HEK293 (cell line): ENCODE data around the gene SETD1B.

Experiments used
- BCL11B ChIP-seq: fragments of 450-650 bp; formaldehyde crosslinking; IDR thresholded peaks from 2 replicates; pipeline ENCODE4 v1.5.1; 2016; ENCODE audit warnings: low read depth, missing biosample characterization, missing genetic modification characterization
- EGR2 ChIP-seq: fragments of 450-650 bp; formaldehyde crosslinking; IDR thresholded peaks from 2 replicates; pipeline ENCODE4 v1.5.1; 2016; ENCODE audit warnings: low read depth, missing biosample characterization, missing genetic modification characterization
- OSR2 ChIP-seq: fragments of 450-650 bp; formaldehyde crosslinking; IDR thresholded peaks from 2 replicates; pipeline ENCODE4 v1.5.1; 2016; ENCODE audit warnings: missing biosample characterization, missing genetic modification characterization
- PATZ1 ChIP-seq: fragments of 450-650 bp; formaldehyde crosslinking; IDR thresholded peaks from 2 replicates; pipeline ENCODE4 v1.5.1; 2016; ENCODE audit warnings: missing biosample characterization, missing genetic modification characterization
- PRDM1 ChIP-seq: fragments of 450-650 bp; formaldehyde crosslinking; IDR thresholded peaks from 2 replicates; pipeline ENCODE4; 2016; ENCODE audit warnings: missing biosample characterization, missing genetic modification characterization
- REPIN1 ChIP-seq: fragments of 450-650 bp; formaldehyde crosslinking; IDR thresholded peaks from 2 replicates; pipeline ENCODE4 v1.5.1; 2017; ENCODE audit warnings: missing biosample characterization, missing genetic modification characterization, low read depth
- TSHZ1 ChIP-seq: fragments of 450-650 bp; formaldehyde crosslinking; IDR thresholded peaks from 2 replicates; pipeline ENCODE4 v1.5.1; 2016; ENCODE audit warnings: missing biosample characterization, missing genetic modification characterization, borderline replicate concordance
- YY1 ChIP-seq: fragments of 450-650 bp; formaldehyde crosslinking; IDR thresholded peaks from 2 replicates; pipeline ENCODE4 v1.5.1; 2018; ENCODE audit warnings: missing biosample characterization, missing genetic modification characterization
- YY2 ChIP-seq: fragments of 450-650 bp; formaldehyde crosslinking; IDR thresholded peaks from 2 replicates; pipeline ENCODE4 v1.5.1; 2016; ENCODE audit warnings: missing biosample characterization, missing genetic modification characterization
- ZBTB20 ChIP-seq: fragments of 450-650 bp; formaldehyde crosslinking; IDR thresholded peaks from 2 replicates; pipeline ENCODE4 v1.5.1; 2016; ENCODE audit warnings: missing biosample characterization, missing genetic modification characterization
- ZBTB6 ChIP-seq: fragments of 450-650 bp; formaldehyde crosslinking; IDR thresholded peaks from 2 replicates; pipeline ENCODE4 v1.5.1; 2017; ENCODE audit warnings: missing biosample characterization, missing genetic modification characterization
- ZBTB7A ChIP-seq: fragments of 450-650 bp; formaldehyde crosslinking; IDR thresholded peaks from 2 replicates; pipeline ENCODE4 v1.5.1; 2016; ENCODE audit warnings: low read depth, missing biosample characterization, missing genetic modification characterization
- ZBTB8A ChIP-seq: fragments of 450-650 bp; formaldehyde crosslinking; IDR thresholded peaks from 2 replicates; pipeline ENCODE4 v1.5.1; 2016; ENCODE audit warnings: missing biosample characterization, missing genetic modification characterization
- ZIC2 ChIP-seq: fragments of 450-650 bp; formaldehyde crosslinking; IDR thresholded peaks from 2 replicates; pipeline ENCODE4 v1.5.1; 2016; ENCODE audit warnings: missing biosample characterization, missing genetic modification characterization
- ZNF202 ChIP-seq: fragments of 450-650 bp; formaldehyde crosslinking; IDR thresholded peaks from 2 replicates; pipeline ENCODE4 v1.5.1; 2016; ENCODE audit warnings: missing biosample characterization, missing genetic modification characterization, borderline replicate concordance
- ZNF24 ChIP-seq: fragments of 450-650 bp; formaldehyde crosslinking; IDR thresholded peaks from 2 replicates; pipeline ENCODE4 v1.5.1; 2016; ENCODE audit warnings: missing biosample characterization, missing genetic modification characterization
- ZNF302 ChIP-seq: fragments of 450-650 bp; formaldehyde crosslinking; IDR thresholded peaks from 2 replicates; pipeline ENCODE4 v1.5.1; 2016; ENCODE audit warnings: missing biosample characterization, missing genetic modification characterization, low read depth
- ZNF341 ChIP-seq: fragments of 450-650 bp; formaldehyde crosslinking; IDR thresholded peaks from 2 replicates; pipeline ENCODE4; 2016; ENCODE audit warnings: low read depth, missing biosample characterization, missing genetic modification characterization
- ZNF391 ChIP-seq: fragments of 450-650 bp; formaldehyde crosslinking; IDR thresholded peaks from 2 replicates; pipeline ENCODE4 v1.5.1; 2016; ENCODE audit warnings: low read depth, missing biosample characterization, missing genetic modification characterization, borderline replicate concordance
- ZNF488 ChIP-seq: fragments of 450-650 bp; formaldehyde crosslinking; IDR thresholded peaks from 2 replicates; pipeline ENCODE4 v1.5.1; 2016; ENCODE audit warnings: missing biosample characterization, missing genetic modification characterization
- ZNF501 ChIP-seq: fragments of 450-650 bp; formaldehyde crosslinking; IDR thresholded peaks from 2 replicates; pipeline ENCODE4 v1.5.1; 2016; ENCODE audit warnings: missing biosample characterization, missing genetic modification characterization
- ZNF610 ChIP-seq: fragments of 450-650 bp; formaldehyde crosslinking; IDR thresholded peaks from 2 replicates; pipeline ENCODE4 v1.5.1; 2016; ENCODE audit warnings: missing biosample characterization, missing genetic modification characterization, borderline replicate concordance
- ZNF623 ChIP-seq: fragments of 450-650 bp; formaldehyde crosslinking; IDR thresholded peaks from 2 replicates; pipeline ENCODE4 v1.5.1; 2016; ENCODE audit warnings: missing biosample characterization, missing genetic modification characterization
- ZNF692 ChIP-seq: fragments of 450-650 bp; formaldehyde crosslinking; IDR thresholded peaks from 2 replicates; pipeline ENCODE4 v1.5.1; 2016; ENCODE audit warnings: missing biosample characterization, missing genetic modification characterization
- ZNF707 ChIP-seq: fragments of 450-650 bp; formaldehyde crosslinking; IDR thresholded peaks from 2 replicates; pipeline ENCODE4 v1.5.1; 2016; ENCODE audit warnings: missing biosample characterization, missing genetic modification characterization
- ZNF843 ChIP-seq: fragments of 450-650 bp; formaldehyde crosslinking; IDR thresholded peaks from 2 replicates; pipeline ENCODE4 v1.5.1; 2016; ENCODE audit warnings: missing biosample characterization, missing genetic modification characterization
- ZXDB ChIP-seq: fragments of 450-650 bp; formaldehyde crosslinking; IDR thresholded peaks from 2 replicates; pipeline ENCODE4 v1.5.1; 2016; ENCODE audit warnings: missing biosample characterization, missing genetic modification characterization

SETD1B gene

DNA sequence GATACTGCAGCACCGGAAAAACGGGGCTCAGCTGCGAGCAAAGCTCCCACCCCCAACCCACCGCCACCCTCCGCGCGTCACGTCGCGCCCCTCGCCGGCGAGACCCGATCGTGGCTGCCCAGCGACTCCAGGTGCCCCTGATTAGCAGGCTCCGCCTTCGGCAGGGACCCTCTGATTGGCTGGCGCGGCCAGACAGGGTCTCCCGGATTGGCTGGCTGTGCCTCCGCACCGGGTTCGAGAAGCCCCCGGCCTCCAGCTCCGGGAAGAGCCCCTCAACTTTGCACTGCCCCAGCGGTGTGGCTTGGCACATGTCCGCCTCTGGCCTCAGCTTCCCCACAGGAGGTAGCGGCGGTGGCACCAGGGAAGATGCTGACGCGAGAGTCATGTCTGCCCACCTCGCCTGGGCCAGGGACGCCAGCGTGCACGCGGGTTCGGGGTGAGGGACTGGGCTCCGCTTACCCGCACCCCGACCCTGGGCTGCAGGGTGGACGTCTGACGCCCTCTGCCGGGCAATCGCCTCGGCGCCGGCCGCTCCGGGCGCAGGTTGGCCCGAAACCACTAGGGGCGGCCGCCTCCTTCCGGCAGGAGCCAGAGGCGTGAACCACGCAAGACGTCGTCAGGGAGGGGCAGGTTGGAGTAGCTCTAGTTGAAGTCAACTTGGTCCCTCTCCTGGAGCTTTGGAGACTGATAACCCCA lies 9.8 kb upstream of the SETD1B start (continued):
- TF ChIP-seq ZBTB6 (no peak; the same call in 1 of the 2 replicates), ZIC2 (tag by site-specific recombination) (0 out of 2 replicates have a peak, but pooled peaks have one; percentile 44), ZNF202 (tag by site-specific recombination) (no peak), ZNF24 (tag by site-specific recombination) (peak; percentile 85; the same call in 1 of the 2 replicates), BCL11B (tag by site-specific recombination) (peak; percentile 59), PATZ1 (tag by site-specific recombination) (peak; percentile 98), OSR2 (tag by site-specific recombination) (peak; percentile 37; the same call in 1 of the 2 replicates), ZNF707 (tag by site-specific recombination) (no peak), ZNF341 (tag by site-specific recombination) (peak; percentile 90), REPIN1 (0 out of 2 replicates have a peak, but pooled peaks have one; percentile 48), ZNF488 (no peak), ZNF610 (tag by site-specific recombination) (peak; percentile 82; the same call in 1 of the 2 replicates), ZBTB7A (tag by site-specific recombination) (peak; percentile 86), EGR2 (tag by site-specific recombination) (peak; percentile 32), TSHZ1 (tag by site-specific recombination) (no peak), PRDM1 (tag by site-specific recombination) (no peak), ZNF843 (tag by site-specific recombination) (peak; percentile 58), YY1 (peak; percentile 52), ZNF302 (tag by site-specific recombination) (no peak), ZNF391 (tag by site-specific recombination) (peak; percentile 83; the same call in 1 of the 2 replicates), ZNF692 (tag by site-specific recombination) (peak; percentile 86), ZBTB8A (tag by site-specific recombination) (peak; percentile 99), YY2 (peak; percentile 59), ZBTB20 (peak; percentile 62; the same call in 1 of the 2 replicates), ZNF623 (tag by site-specific recombination) (no peak), ZNF501 (tag by site-specific recombination) (peak; percentile 95), ZXDB (tag by site-specific recombination) (peak; percentile 99)
